Measurements from ENCODE around the gene SMAD3.

Gene SMAD3

DNA sequence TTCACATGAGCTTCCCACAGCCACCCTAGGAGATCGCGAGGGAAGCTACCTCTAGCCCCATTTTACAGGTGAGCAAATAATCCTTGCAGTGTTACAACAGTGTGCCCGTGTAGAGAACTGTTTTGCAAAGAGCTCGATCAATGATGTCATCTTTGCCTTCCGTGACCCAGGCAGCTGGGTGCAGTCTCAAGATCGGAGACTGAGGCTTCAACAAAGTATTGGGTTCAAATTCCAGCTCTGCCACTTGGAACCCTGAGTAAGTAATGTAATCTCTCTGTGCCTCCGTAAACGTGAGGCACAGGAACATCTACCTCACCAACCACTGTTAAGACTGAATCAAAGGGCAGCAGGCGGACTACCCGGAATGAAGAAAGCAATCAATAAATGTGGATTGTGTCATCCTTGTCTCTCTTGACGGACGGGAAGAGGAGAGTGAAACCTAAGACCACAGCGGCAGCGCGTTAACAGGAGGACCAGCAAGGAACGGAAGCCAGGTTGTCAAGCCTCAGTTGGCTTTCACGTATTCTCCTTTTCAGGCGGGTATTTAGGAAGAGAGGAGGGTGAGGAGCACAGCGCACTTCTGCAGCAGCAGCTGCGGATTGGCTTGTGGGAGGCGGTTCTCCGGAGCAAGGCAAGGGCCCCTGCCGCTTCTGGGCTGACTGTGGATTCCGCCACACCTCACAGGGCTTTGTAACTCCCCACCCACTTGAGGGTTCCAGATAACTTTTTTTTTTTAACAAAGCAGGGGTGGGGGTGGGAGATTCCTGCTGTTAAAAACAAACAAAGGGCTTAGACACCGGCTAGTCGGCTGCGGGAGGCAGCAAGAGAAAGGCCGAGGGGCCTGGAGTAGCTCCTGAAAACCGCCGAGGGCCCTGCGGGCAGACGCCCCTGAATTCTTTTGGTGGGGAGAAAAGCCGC lies 1.5 kb upstream of the SMAD3 start:
- no peak overlapping the region for H3K4me3 ChIP-seq (ENCODE audit: low read length)
- DNase-seq (ENCODE audit: low read depth), result no peak
- TF ChIP-seq, protein P1, sequence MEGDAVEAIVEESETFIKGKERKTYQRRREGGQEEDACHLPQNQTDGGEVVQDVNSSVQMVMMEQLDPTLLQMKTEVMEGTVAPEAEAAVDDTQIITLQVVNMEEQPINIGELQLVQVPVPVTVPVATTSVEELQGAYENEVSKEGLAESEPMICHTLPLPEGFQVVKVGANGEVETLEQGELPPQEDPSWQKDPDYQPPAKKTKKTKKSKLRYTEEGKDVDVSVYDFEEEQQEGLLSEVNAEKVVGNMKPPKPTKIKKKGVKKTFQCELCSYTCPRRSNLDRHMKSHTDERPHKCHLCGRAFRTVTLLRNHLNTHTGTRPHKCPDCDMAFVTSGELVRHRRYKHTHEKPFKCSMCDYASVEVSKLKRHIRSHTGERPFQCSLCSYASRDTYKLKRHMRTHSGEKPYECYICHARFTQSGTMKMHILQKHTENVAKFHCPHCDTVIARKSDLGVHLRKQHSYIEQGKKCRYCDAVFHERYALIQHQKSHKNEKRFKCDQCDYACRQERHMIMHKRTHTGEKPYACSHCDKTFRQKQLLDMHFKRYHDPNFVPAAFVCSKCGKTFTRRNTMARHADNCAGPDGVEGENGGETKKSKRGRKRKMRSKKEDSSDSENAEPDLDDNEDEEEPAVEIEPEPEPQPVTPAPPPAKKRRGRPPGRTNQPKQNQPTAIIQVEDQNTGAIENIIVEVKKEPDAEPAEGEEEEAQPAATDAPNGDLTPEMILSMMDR (conservative IDR thresholded peaks at IDR 0.05; ENCODE audit: low read length), result no peak

DNA sequence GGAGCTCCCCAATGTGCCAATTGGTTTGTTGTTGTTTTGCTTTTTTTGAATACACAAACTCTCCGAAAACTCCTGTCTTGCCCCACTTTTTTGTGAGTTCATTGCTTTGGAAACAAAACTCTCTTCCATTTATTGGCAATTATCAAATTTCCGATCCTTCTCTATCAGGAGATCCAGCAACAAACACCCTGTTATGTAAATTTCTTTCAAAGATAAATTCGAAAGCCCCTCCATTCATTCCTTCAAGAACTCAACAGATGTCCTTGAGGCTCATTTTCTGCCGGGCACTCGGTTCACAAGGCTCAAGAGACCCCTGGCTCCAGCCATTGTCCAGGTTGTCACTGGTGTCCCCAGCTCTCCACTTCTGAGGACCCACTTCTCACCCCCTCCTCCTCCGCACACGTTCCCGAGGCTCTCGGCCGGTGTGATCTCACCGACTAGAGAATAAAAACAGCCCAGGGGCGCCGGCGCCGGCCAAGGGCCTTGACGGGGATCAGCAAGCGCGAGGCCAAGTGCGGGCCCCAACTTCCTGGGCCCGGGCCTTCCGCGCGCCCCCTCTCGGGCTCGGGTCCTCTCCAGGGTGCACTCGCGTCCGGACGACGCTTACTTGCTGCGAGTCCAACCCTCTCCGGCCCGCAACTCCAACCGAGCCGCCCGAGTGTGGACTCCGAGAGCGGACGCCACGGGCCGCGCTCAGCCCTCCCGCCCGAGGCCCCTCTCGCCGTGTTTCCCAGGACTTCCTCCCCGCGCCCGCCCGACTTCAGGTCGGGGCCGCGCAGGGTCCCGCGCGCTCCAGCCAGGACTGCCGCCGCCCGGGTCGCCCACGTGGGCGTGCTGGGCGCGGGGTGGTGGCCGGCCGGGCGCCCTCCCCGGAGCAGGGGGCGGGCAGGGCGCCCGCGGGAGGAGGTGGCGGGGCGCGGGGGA lies 533 bp upstream of the SMAD3 start:
- TF ChIP-seq, protein P1 (conservative IDR thresholded peaks at IDR 0.05; ENCODE audit: low read length), result no peak; the same call in 1 of the 2 replicates
- no peak for DNase-seq (ENCODE audit: low read depth)
- H3K4me3 ChIP-seq (ENCODE audit: low read length), result peak overlapping the region; percentile 51

DNA sequence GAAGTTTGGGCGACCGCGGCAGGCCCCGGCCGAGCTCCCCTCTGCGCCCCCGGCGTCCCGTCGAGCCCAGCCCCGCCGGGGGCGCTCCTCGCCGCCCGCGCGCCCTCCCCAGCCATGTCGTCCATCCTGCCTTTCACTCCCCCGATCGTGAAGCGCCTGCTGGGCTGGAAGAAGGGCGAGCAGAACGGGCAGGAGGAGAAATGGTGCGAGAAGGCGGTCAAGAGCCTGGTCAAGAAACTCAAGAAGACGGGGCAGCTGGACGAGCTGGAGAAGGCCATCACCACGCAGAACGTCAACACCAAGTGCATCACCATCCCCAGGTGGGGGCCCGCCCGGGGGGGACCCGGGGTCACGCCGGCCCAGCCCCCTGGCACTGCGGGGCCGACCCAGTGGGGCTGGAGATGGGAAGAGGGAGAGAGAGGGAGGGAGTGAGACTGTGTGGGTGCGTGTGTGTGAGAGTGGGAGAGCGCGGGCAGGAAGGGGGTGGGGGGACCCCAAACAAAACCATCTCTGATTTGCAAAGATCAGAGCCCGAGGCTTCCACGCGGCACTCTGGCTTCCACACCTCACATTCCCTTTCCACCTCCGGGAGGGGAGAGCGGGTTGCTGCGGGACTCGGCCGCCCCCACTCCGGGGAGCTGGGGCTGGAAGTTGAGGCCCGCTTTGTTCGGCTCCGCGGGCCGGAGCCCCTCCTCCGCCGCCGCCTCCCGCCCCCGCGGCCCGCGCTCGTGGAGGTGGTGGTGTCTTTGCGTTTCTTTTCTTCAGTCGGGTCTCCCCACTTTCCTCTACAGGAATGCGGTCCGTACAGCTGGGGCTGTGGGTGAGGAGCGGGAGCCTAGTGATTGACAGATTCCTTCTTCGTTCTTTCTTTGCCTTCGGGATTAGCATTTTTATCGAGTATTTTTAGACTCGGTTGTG lies 898 bp downstream of the SMAD3 start:
- no peak for DNase-seq (ENCODE audit: low read depth)
- TF ChIP-seq, protein P1 (conservative IDR thresholded peaks at IDR 0.05; ENCODE audit: low read length), result no peak

DNA sequence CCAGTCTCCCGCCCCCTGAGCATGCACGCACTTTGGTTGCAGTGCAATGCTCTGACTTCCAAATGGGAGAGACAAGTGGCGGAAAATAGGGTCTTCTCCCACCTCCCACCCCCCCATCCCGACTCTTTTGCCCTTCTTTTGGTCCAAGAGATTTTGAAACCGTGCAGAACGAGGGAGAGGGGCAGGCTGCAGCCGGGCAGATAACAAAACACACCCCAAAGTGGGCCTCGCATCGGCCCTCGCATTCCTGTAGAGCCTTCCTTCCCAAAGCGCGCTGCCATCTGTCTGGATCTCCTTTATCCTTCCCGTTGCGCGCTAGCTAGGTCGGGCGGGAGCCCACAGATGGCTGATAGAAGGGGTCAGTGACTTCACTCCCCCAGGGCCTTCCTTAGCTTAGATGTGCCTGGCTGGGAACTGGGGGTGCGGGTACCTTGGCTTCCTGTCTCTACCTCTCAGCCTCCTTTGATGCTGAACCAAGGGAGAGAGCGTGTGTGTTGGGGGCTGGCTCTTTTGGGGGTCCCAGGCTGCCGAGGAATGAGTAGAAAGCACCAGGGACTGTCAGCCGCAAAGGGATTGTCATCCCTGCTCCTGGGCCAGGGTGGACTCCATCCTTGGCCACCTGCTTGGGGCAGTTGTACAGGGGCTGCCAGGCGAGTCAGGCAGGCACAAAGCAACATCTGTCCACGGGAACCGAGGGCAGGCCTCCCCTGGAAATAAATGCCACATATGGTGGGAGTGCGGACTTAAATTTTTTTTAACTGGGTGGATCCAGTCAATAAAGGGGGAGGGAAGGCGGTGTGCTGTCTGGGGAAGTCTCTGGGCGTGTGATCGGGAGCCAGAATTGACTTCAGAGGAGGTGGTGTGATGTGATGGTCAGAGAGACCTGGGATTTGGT lies 1.8 kb downstream of the SMAD3 start:
- peak overlapping the region; percentile 91 for H3K4me3 ChIP-seq (ENCODE audit: low read length)
- TF ChIP-seq, protein P1 (conservative IDR thresholded peaks at IDR 0.05; ENCODE audit: low read length), result no peak
- peak; percentile 48 for DNase-seq (ENCODE audit: low read depth)

More for the DNA sequence above, 898 bp downstream of the SMAD3 start:
- H3K4me3 ChIP-seq (ENCODE audit: low read length), result peak overlapping the region; percentile 91

DNA sequence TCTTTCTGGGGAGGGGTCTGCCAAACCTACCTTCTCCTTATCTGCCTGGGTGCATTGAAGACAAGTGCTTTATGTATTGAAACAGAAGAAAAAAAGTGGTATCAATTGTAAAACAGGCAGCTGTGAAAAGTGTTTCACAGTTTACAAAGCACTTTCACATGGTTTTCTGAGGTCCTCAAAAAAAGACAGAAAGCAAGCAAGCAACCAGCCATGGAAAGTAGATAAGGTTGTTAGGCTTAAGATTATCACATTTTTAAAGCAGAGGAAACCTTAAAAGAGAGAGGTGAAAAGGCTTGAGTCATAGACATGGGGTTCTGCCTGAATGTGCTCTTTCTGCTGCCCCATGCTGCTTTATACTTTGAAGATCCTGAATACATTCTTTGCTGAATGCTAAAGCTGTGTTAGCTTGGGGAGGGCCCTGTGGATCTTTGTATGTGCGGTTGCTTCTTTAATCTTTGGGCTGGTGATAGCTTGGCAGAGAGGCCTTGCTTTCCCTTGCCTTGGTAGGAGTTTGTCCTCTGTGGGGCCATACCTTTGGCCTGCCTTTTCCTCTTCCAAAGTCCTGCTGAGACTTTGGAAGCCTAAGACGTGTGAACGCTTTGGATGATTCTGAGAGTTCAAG lies 2.6 kb downstream of the SMAD3 start:
- TF ChIP-seq, protein P1 (conservative IDR thresholded peaks at IDR 0.05; ENCODE audit: low read length), result no peak
- no peak for DNase-seq (ENCODE audit: low read depth)
- peak overlapping the region; percentile 91 for H3K4me3 ChIP-seq (ENCODE audit: low read length)
